OCI-LY7 (cell line): Measurements from ENCODE around the gene CUBN. TPM values are rescaled to one million over a fixed set of nuclear protein-coding genes. Genes with fewer than 3 reads are reported as not detected.
"Not testable (repeated sequence)": the region's sequence is repeated elsewhere in the genome, so short reads cannot be mapped to it uniquely, and the experiment has no call there.

ENCODE experiments used
- BruUV-seq: library from RNA; stranded (reverse); fragments of 400-500 nt; replicated peaks from 2 replicates; lab custom pipeline; 2021; lab: Mats Ljungman, UMichigan
- CTCF ChIA-PET: fragments of 300-600 bp; sonication (Branson Sonifier 250); formaldehyde crosslinking; loops from one replicate; lab custom pipeline; 2022; ENCODE audit warnings: antibody characterized with exemption; ENCODE audit not compliant: unreplicated experiment; lab: Charles Lee
- POLR2A ChIA-PET: fragments of 300-600 bp; sonication (Branson Sonifier 250); formaldehyde crosslinking; loops from one replicate; lab custom pipeline; 2022; ENCODE audit warnings: antibody characterized with exemption; lab: Charles Lee
- DNase-seq: peaks from one replicate; pipeline ENCODE4 v3.0.0-alpha.2; 2015; ENCODE audit warnings: low spot score
- H2AFZ ChIP-seq: fragments of 200-600 bp; sonication (generic), shearing (Covaris generic); 2 replicates; pipeline ENCODE4 v1.6.1; 2014; ENCODE audit warnings: mild to moderate bottlenecking, antibody characterized with exemption, low read length, moderate library complexity
- H3K27ac ChIP-seq: fragments of 200-600 bp; sonication (generic); 2 replicates; pipeline ENCODE4 v1.5.1; 2014; ENCODE audit warnings: mixed run types, low read depth, mild to moderate bottlenecking, moderate library complexity, low read length, inconsistent platforms; ENCODE audit not compliant: poor library complexity, severe bottlenecking
- H3K36me3 ChIP-seq: fragments of 200-600 bp; sonication (generic); 2 replicates; pipeline ENCODE4 v1.6.1; 2014; ENCODE audit warnings: mild to moderate bottlenecking, antibody characterized with exemption, low read length, moderate library complexity, mixed read lengths; ENCODE audit not compliant: insufficient read depth
- H3K4me1 ChIP-seq: fragments of 200-600 bp; sonication (generic); 2 replicates; pipeline ENCODE4 v1.5.1; 2014; ENCODE audit warnings: mild to moderate bottlenecking, low read length; ENCODE audit not compliant: insufficient read depth, poor library complexity, severe bottlenecking
- H3K4me2 ChIP-seq: fragments of 200-600 bp; sonication (generic); 2 replicates; pipeline ENCODE4 v1.6.1; 2014; ENCODE audit warnings: mild to moderate bottlenecking, low read length
- H3K4me3 ChIP-seq: fragments of 200-600 bp; sonication (generic); 2 replicates; pipeline ENCODE4 v1.5.1; 2014; ENCODE audit warnings: mild to moderate bottlenecking, low read depth, low read length; ENCODE audit not compliant: poor library complexity, severe bottlenecking
- H3K79me2 ChIP-seq: fragments of 200-600 bp; sonication (generic); 2 replicates; pipeline ENCODE4 v1.6.1; 2016; ENCODE audit warnings: low read depth, mild to moderate bottlenecking, low read length, moderate library complexity, mixed read lengths; ENCODE audit not compliant: insufficient read depth
- H3K9me2 ChIP-seq: fragments of 200-600 bp; sonication (generic); 2 replicates; pipeline ENCODE4 v1.6.1; 2016; ENCODE audit warnings: mild to moderate bottlenecking, low read length, mixed read lengths; ENCODE audit not compliant: insufficient read depth
- H3K9me3 ChIP-seq: fragments of 200-600 bp; sonication (generic); 2 replicates; pipeline ENCODE4 v1.6.1; 2014; ENCODE audit warnings: mild to moderate bottlenecking, mixed run types, low read length, mixed read lengths
- H4K20me1 ChIP-seq: fragments of 200-600 bp; sonication (generic); 2 replicates; pipeline ENCODE4 v1.6.1; 2014; ENCODE audit warnings: mild to moderate bottlenecking, antibody characterized with exemption, low read length, moderate library complexity, mixed read lengths; ENCODE audit not compliant: insufficient read depth
- CTCF ChIP-seq: fragments of 200-600 bp; sonication (generic); conservative IDR thresholded peaks from 2 replicates; pipeline ENCODE4 v1.5.1; 2014; ENCODE audit warnings: mild to moderate bottlenecking, antibody characterized with exemption, low read length, moderate library complexity, mixed read lengths
- EZH2phosphoT487 ChIP-seq: fragments of 200-600 bp; sonication (generic); IDR thresholded peaks from 2 replicates; pipeline ENCODE4 v1.6.1; 2018; ENCODE audit warnings: low read depth, borderline replicate concordance, mild to moderate bottlenecking, mixed run types, antibody characterized with exemption, low read length, moderate library complexity, mixed read lengths
- intact Hi-C: fragments of 100-400 bp; cut with micrococcal nuclease; formaldehyde crosslinking; loops from one replicate; pipeline ENCODE4 v1.10.0; 2022; ENCODE audit not compliant: unreplicated experiment
- total RNA-seq, 2 experiments: library from RNA; depleted of rRNA in 1 of 2; stranded (reverse); fragments of >200 nt in 1 of 2; shearing (Covaris generic) in 1 of 2; gene quantifications; 2 replicates each; pipeline ENCODE4 v1.2.3, GENCODE V29; 2014 to 2022

CUBN gene
- total RNA-seq, 2 experiments from 2014 or later: 0.13 to 0.25 TPM

- H3K27ac ChIP-seq: no peak overlapping the region
- H3K4me1 ChIP-seq: no peaks in the 10 kb centered on the region
- H3K79me2 ChIP-seq: no peaks in the 10 kb centered on the region
- peaks cover under 1% of the 10 kb centered on the region; the same call in 1 of the 2 replicates for H3K9me3 ChIP-seq
- peak; percentile 77 for DNase-seq
- ChIA-PET CTCF (no interaction called here), POLR2A (no interaction called here)
- H3K4me3 ChIP-seq: no peak overlapping the region
- BruUV-seq: no TSS peak
- no peak for TF ChIP-seq EZH2phosphoT487
- TF ChIP-seq CTCF: peak; percentile 76
- H3K4me2 ChIP-seq: no peak overlapping the region
- H4K20me1 ChIP-seq: no peaks in the 10 kb centered on the region
- intact Hi-C loops: loop anchor here (2.0 to 5.0 kb wide), 2 partner anchors 429 to 604 kb away; no protein-coding TSS in a partner anchor
- H3K9me2 ChIP-seq: no peaks in the 10 kb centered on the region
- H2AFZ ChIP-seq: no peak overlapping the region
- no peaks in the 10 kb centered on the region for H3K36me3 ChIP-seq
Measured at GRCh38 chr10:16828114-16828568, 301.5 kb downstream of the CUBN start.

- H3K27ac ChIP-seq, H3K79me2 ChIP-seq, BruUV-seq, H3K4me1 ChIP-seq, H3K4me2 ChIP-seq, DNase-seq, H3K9me3 ChIP-seq, H3K9me2 ChIP-seq, H4K20me1 ChIP-seq, H3K36me3 ChIP-seq, POLR2A ChIA-PET, CTCF ChIA-PET, H2AFZ ChIP-seq, H3K4me3 ChIP-seq: not testable (repeated sequence)
- intact Hi-C loops: loop anchor here (5.0 kb wide), 1 partner anchor 605 kb away; no protein-coding TSS in a partner anchor
Measured at GRCh38 chr10:16827474-16827873, 302.1 kb downstream of the CUBN start.

GRCh38 chr10:16822726-16823360, 306.8 kb downstream of the CUBN start:
- Histone ChIP-seq H3K9me3 (peaks cover 16% of the 10 kb centered on the region), H3K4me2 (no peak overlapping the region), H3K27ac (no peak overlapping the region), H4K20me1 (no peaks in the 10 kb centered on the region), H3K4me3 (no peak overlapping the region), H3K36me3 (no peaks in the 10 kb centered on the region), H2AFZ (no peak overlapping the region), H3K4me1 (peaks cover 4% of the 10 kb centered on the region), H3K79me2 (no peaks in the 10 kb centered on the region), H3K9me2 (no peaks in the 10 kb centered on the region)
- intact Hi-C loops: no loop called here
- ChIA-PET CTCF (no interaction called here), POLR2A (no interaction called here)
- no TSS peak for BruUV-seq
- no peak for DNase-seq
- TF ChIP-seq EZH2phosphoT487: no peak
- no peak for TF ChIP-seq CTCF
